Ovary (tissue), 9 donors: Measurements from ENCODE around the gene USP20. TPM values are rescaled to one million over a fixed set of nuclear protein-coding genes. Genes with fewer than 3 reads are reported as not detected.

Experiments
- DNase-seq, 5 donors: peaks; one replicate each; pipeline ENCODE4 v3.0.0-alpha.2; 2019 to 2020
- H3K27ac ChIP-seq, 2 donors: fragments of 200-600 bp; one replicate each; pipeline versions ENCODE4 v1.5.1 to v1.8.0; 2019 to 2022
- H3K27me3 ChIP-seq: fragments of 200-600 bp; one replicate; pipeline ENCODE4 v1.8.0; 2022
- H3K36me3 ChIP-seq: fragments of 200-600 bp; sonication (generic); one replicate; pipeline ENCODE4 v1.5.1; 2019
- H3K4me1 ChIP-seq: one replicate; pipeline ENCODE4 v1.8.1; 2013; ENCODE audit warnings: mild to moderate bottlenecking, moderate library complexity; ENCODE audit not compliant: insufficient read depth
- H3K4me3 ChIP-seq: fragments of 200-600 bp; sonication (generic); one replicate; pipeline ENCODE4 v1.5.1; 2017
- H3K9me3 ChIP-seq, 2 donors: fragments of 200-600 bp in 1 of 2; sonication (generic) in 1 of 2; one replicate each; pipeline versions ENCODE4 v1.5.1 to v1.8.1; 2013 to 2019; ENCODE audit warnings: mild to moderate bottlenecking in 1 of 2, moderate library complexity in 1 of 2
- EP300 ChIP-seq: sonication (generic); formaldehyde crosslinking; IDR thresholded peaks from one replicate; pipeline ENCODE4 v1.6.1; 2017; ENCODE audit warnings: antibody characterized with exemption
- POLR2A ChIP-seq: fragments of 450-650 bp; IDR thresholded peaks from one replicate; pipeline ENCODE4 v1.6.1; 2017; ENCODE audit warnings: antibody characterized with exemption, mild to moderate bottlenecking, moderate library complexity
- WGBS, 3 donors: extraction: QIAGEN DNeasy Blood & Tissue Kit in 1 of 3; methylation state at CpG; one replicate each; pipeline versions ENCODE4 v1.1.5 to v1.1.7; 2013 to 2017; 5-methylcytosine and 5-hydroxymethylcytosine counted together
- intact Hi-C, 4 donors: fragments of 100-400 bp; cut with DNase I; formaldehyde crosslinking; loops; one replicate each; pipeline versions ENCODE4 v1.11.0 to v1.15.1; 2022 to 2023
- polyA plus RNA-seq, 2 donors: library from polyadenylated mRNA; stranded (reverse); fragments of 200-250 nt in 1 of 2; fragments of 350-450 nt in 1 of 2; fragmentation: Illumina TruSeq in 1 of 2; extraction: RNeasy Lipid Tissue Mini Kit (QIAGEN cat#74804) in 1 of 2; gene quantifications; one replicate each; pipeline ENCODE4 v1.2.3, GENCODE V29; 2013 to 2014
- total RNA-seq, 7 donors: library from RNA; depleted of rRNA in 2 of 7; stranded (reverse); fragments of >200 nt in 2 of 7; fragmentation: NEBNext Ultra II Directional in 3 of 7; extraction: Animal tissue kit (Norgen Biotek cat#: 25700) in 3 of 7; gene quantifications; one replicate each; pipeline versions ENCODE4 v1.1.0 to v1.2.4, GENCODE V29; 2016 to 2023
- TF ChIP-seq, protein P1 (sequence below), 3 donors: fragments of 450-650 bp in 2 of 3; fragments of 200-600 bp in 1 of 3; IDR thresholded peaks; one replicate each; pipeline versions ENCODE4 v1.5.1 to v1.8.0; 2016 to 2022; ENCODE audit warnings: antibody characterized with exemption in 3 of 3, mild to moderate bottlenecking in 1 of 3
- donor health status: DM: no; HTN: no; CAD: no; lungs with moderate emphysema.
- donor health status: DM: no; HTN: no; CAD: no.
- donor health status: Bipolar disorder and iron deficiency.
- donor health status: DM: yes; HTN: yes; CAD: no.
- donor health status: DM: no; HTN: no; CAD: no.
- donor health status: DM: yes; HTN: yes; CAD: no.

The USP20 gene
- total and polyA plus RNA-seq, 9 donors = 6.8 to 39.8 (median 30.7) TPM

- Histone ChIP-seq H3K36me3 (no peaks in the 10 kb centered on the region), H3K27me3 (no peaks in the 10 kb centered on the region), H3K9me3 (no peaks in the 10 kb centered on the region), H3K4me3 (no peak overlapping the region), H3K4me1 (no peaks in the 10 kb centered on the region), H3K27ac (no peak overlapping the region)
- 64 to 83% (median 73%) methylated on average over 4 of the region's 4 CpGs for WGBS, 3 donors
- no peak for DNase-seq
- TF ChIP-seq, protein P1, sequence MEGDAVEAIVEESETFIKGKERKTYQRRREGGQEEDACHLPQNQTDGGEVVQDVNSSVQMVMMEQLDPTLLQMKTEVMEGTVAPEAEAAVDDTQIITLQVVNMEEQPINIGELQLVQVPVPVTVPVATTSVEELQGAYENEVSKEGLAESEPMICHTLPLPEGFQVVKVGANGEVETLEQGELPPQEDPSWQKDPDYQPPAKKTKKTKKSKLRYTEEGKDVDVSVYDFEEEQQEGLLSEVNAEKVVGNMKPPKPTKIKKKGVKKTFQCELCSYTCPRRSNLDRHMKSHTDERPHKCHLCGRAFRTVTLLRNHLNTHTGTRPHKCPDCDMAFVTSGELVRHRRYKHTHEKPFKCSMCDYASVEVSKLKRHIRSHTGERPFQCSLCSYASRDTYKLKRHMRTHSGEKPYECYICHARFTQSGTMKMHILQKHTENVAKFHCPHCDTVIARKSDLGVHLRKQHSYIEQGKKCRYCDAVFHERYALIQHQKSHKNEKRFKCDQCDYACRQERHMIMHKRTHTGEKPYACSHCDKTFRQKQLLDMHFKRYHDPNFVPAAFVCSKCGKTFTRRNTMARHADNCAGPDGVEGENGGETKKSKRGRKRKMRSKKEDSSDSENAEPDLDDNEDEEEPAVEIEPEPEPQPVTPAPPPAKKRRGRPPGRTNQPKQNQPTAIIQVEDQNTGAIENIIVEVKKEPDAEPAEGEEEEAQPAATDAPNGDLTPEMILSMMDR (IDR thresholded peaks at IDR 0.05) = no peak
- TF ChIP-seq EP300 = no peak
- no peak for TF ChIP-seq POLR2A
- intact Hi-C loops = no loop called here
Observed at GRCh38 chr9:129806061-129806460, 29.2 kb upstream of the USP20 start.

- no peaks in the 10 kb centered on the region for H3K4me1 ChIP-seq
- no peak for DNase-seq
- no peak overlapping the region for H3K4me3 ChIP-seq
- H3K27ac ChIP-seq = no peak overlapping the region
- no peaks in the 10 kb centered on the region for H3K9me3 ChIP-seq
- H3K36me3 ChIP-seq = no peaks in the 10 kb centered on the region
- no peak for TF ChIP-seq EP300
- TF ChIP-seq, protein P1 (IDR thresholded peaks at IDR 0.05) = no peak
- no peak for TF ChIP-seq POLR2A
- intact Hi-C loops = no loop called here
- 87 to 92% (median 90%) methylated on average over 11 of the region's 11 CpGs for WGBS, 3 donors
- H3K27me3 ChIP-seq = no peaks in the 10 kb centered on the region
Observed at GRCh38 chr9:129809346-129809745, 25.9 kb upstream of the USP20 start.

DNA sequence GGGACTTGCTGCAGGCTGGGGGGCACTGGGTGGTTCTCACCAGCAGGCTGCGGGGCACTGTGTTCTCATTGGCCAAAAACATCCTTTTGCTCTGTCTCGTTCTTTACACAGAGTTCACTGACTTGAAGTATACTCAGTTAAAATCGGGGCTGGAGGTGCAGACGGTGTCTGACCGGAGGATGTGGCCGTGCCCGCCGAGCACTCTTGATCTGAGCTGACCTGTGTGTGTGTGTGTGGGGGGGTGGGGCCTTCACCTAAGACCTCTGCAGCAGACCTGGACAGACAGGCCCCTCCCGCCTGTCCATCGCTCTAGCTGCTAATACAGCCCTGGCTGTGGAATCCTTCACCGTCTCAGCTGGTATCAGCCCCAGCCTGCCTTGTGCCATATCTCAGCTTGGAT lies 25.1 kb upstream of the USP20 start:
- intact Hi-C loops = no loop called here
- H3K4me3 ChIP-seq = no peak overlapping the region
- H3K4me1 ChIP-seq = no peaks in the 10 kb centered on the region
- H3K27ac ChIP-seq = no peak overlapping the region
- H3K9me3 ChIP-seq = no peaks in the 10 kb centered on the region
- 72 to 83% (median 74%) methylated on average over 8 to 11 of the region's 11 CpGs for WGBS, 3 donors
- DNase-seq = no peak
- no peaks in the 10 kb centered on the region for H3K36me3 ChIP-seq
- no peaks in the 10 kb centered on the region for H3K27me3 ChIP-seq
- TF ChIP-seq, protein P1 (IDR thresholded peaks at IDR 0.05) = no peak
- TF ChIP-seq POLR2A (no peak), EP300 (no peak)

GRCh38 chr9:129810788-129811187 lies 24.5 kb upstream of the USP20 start:
- Histone ChIP-seq H3K4me3 (no peak overlapping the region), H3K4me1 (no peaks in the 10 kb centered on the region), H3K9me3 (no peaks in the 10 kb centered on the region), H3K27me3 (no peaks in the 10 kb centered on the region), H3K36me3 (no peaks in the 10 kb centered on the region), H3K27ac (no peak overlapping the region)
- 65 to 72% (median 65%) methylated on average over 6 of the region's 6 CpGs for WGBS, 3 donors
- intact Hi-C loops = no loop called here
- no peak for TF ChIP-seq EP300
- no peak for DNase-seq

DNA sequence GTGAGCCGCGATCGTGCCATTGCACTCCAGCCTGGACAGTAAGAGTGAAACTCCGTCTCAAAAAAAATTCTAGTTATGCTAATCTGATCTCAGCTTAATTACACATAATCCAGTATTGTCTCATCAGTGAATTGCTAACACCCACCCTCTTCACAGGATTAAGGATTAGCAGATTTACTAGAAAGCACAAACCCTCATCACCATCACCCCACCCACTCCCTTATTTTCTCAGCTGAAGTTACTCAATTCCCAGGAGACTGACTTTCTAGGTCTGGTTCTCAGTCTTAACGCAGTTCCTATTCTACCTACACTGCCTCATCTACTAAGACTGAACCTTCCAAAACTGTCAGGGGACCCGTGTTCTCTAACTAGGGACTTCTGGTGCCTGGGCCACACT lies 23.3 kb upstream of the USP20 start:
- Histone ChIP-seq H3K4me1 (no peaks in the 10 kb centered on the region), H3K9me3 (no peaks in the 10 kb centered on the region), H3K4me3 (no peak overlapping the region), H3K36me3 (no peaks in the 10 kb centered on the region), H3K27ac (no peak overlapping the region), H3K27me3 (no peaks in the 10 kb centered on the region)
- DNase-seq = no peak
- intact Hi-C loops = no loop called here
- TF ChIP-seq EP300 (no peak), POLR2A (no peak)
- TF ChIP-seq, protein P1 (IDR thresholded peaks at IDR 0.05) = no peak
- WGBS, 3 donors = 86 to 91% (median 87%) methylated on average over 6 of the region's 6 CpGs
